Stimulated activated CD8-positive, alpha-beta memory T cell treated with anti-CD3 and anti-CD28 coated beads, Interleukin-7, amount 100 ng/mL, for 48 hours (primary cell): ENCODE results near the gene FGF7.
"Not testable (repeated sequence)": the region's sequence is repeated elsewhere in the genome, so short reads cannot be mapped to it uniquely, and the experiment has no call there.

Experiments used
- DNase-seq, 2 donors: peaks; one replicate each; pipeline ENCODE4 v3.0.0-alpha.2; 2020; ENCODE audit warnings: low read depth in 1 of 2; ENCODE audit errors: extremely low read depth in 1 of 2

Gene FGF7, protein sequence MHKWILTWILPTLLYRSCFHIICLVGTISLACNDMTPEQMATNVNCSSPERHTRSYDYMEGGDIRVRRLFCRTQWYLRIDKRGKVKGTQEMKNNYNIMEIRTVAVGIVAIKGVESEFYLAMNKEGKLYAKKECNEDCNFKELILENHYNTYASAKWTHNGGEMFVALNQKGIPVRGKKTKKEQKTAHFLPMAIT

DNA sequence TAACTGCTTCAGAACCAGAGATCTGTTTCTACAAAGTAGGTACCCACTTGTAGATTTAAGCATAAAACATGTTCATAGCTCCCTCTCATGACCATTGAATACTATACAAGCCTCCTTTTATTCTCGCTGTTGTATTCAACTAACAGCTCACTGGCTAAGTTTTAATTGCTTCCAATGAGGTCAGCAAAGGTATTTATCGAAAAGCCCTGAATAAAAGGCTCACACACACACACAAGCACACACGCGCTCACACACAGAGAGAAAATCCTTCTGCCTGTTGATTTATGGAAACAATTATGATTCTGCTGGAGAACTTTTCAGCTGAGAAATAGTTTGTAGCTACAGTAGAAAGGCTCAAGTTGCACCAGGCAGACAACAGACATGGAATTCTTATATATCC is at the start of gene FGF7:
Gene FGF7, plus strand, starts transcription at position 222 of the 400 bp plus-strand sequence. CDS start 1,056 bp downstream, outside the sequence.
- no peak for DNase-seq

DNA sequence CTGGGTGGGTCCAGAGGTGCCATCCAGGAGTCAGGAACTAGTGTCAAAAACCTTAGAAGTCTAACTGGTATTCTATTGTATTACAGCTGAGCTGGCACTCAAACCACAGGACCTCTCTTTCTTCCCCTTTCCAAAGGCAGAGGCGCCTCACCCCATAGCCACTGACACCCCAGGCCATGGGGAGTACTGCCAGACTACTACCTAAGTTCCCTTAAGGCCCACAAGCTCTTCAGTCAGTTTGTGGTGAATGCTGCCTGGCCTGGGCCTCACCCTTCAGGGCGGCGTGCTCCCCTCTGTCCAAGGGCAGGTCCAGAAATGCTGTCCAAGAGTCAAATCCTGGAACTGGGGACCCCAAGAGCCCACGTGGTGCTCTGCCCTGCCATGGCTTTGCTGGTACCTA is 43.0 kb upstream of the FGF7 start:
- DNase-seq = no peak

DNA sequence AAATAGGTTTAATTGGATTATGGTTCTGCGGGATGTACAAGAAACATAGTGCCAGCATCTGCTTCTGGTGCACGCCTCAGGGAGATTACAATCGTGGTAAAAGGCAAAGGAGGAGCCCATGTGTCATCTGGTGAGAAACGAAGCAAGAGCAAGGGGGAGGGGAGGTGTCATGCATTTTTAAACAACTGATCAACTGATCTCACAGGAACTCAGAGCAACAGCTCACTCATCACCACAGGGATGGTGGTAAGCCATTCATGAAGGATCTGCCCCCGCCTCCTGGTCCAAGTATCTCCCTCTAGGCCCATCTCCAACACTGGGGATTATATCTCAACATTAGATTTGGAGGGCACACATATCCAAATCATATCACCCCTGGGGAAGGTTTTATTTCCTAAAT is 42.1 kb upstream of the FGF7 start:
- DNase-seq = no peak

DNA sequence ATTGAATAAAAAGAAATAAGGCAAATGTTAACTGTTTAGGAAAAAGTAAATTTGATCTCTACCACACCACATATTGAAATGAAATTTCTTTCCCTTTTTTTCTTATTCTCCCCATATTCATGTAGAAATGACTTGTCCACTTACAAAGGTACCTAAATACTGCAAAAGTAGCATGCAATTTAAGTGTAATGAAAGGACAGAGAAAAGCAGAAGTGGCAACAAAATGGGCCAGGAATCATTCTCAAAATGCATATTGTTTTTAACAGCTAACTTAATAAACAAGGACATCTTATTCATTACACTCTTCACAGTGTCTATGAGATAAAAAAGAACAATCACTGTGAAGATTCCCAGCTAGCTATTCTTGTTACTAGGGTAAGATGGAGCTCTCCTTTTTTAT is 40.6 kb upstream of the FGF7 start:
- DNase-seq = no peak

DNA sequence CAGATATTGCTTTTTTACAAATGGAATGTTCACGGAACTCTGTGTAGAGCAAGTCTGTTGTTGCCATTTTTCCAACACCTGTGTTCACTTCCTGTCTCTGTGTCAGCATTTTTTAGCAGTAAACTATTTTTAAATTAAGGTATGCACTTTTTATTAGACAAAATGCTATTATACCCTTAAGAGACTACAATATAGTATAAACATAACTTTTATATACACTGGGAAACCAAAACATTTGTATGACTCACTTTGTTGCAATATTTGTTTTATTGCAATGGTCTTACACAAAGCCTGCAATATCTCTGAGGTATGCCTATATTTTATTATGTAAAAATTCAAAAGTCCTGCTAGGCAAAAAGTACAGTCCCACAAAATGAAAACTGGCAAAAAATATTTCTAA is 39.8 kb upstream of the FGF7 start:
- no peak for DNase-seq

DNA sequence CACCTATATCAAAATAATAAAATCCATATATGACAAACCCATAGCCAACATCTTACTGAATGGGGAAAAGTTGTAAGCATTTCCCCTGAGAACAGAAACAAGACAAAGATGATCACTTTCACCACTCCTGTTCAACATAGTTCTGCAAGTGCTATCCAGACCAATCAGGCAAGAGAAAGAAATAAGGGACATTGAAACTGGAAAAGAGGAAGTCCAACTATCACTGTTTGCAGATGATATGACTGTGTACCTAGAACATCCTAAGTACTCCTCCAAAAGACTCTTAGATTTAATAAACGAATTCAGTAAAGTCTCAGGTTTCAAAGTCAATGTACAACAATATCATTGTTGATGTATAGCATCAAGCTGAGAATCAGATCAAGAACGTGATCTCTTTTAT is 35.6 kb upstream of the FGF7 start:
- no peak for DNase-seq

DNA sequence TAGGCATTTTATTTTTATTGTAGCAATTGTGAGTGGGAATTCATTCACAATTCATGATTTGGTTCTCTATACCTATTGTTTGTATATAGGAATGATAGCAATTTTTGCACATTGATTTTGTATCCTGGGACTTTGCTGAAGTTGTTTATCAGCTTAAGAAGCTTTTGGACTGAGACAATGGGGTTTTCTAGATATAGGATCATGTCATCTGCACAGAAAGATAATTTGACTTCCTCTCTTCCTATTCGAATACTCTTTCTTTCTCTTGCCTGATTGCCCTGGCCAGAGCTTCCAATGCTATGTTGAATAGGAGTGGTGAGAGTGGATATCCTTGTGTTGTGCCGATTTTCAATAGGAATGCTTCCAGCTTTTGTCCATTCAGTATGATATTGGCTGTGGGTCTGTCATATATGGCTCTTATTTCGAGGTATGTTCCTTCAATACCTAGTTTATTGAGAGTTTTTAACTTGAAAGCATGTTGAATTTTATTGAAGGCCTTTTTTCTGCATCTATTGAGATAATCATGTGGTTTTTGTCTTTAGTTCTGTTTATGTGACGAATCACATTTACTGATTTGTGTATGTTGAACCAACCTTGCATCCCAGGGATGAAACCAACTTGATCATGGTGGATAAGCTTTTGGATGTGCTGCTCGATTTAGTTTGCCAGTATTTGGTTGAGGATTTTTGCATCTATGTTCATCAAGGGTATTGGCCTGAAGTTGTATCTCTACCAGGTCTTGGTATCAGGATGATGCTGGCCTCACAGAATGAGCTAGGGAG is 20.3 kb upstream of the FGF7 start:
- DNase-seq = not testable (repeated sequence)

DNA sequence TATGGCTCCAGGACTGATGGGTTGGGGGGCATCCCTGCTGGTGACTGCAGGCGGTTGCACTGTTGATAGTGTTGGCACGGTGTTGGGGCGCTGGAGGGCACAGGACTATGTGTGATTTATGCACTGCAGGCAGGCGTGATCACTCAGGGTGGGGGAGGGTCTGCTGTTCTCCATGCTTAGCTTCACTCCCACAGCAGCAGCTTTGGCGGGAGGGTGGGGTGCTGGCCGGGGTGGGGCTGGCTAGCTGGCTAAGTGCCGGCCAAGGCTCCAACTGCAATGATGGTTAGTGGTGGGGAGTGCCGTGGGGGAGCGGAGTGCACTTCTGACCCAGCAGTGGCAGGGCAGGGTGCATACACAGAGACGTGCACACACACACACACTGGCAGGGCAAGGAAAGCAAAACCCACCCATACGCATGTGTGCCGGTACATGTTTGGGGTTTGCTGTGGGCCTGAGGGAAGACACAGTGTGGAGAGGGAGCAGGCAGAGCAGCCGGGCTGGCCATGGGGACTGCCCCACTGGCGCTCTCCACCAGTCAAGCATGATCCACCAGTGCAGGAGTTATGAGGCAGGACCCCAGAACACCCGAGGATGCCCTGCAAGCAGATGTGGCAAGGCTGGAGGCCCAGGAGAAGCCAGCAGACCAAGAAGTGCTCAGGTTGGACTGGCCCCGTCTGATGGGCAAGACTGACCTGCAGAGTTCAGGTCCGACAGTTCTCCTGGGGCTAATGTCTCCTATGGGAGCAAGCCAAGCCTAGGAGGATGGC is 16.5 kb upstream of the FGF7 start:
- no peak for DNase-seq

DNA sequence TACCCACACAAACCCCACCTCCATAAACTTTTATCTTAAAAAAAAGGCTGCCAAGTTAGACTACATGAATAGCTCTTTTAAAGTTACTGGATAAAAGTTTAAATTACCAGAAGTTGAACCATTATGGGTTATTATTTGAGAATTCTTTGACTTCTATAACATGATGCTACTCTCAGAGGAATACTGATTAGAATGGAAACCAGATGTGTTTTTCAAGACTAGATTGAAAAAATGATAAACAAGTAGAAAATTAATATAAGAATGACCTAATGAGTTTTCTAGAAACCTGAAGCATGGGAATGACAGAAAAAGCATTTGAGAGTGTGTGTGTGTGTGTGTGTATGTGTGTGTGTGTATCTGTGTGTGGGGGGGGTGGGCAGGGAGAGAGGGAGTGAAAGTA is 12.4 kb upstream of the FGF7 start:
- no peak for DNase-seq

DNA sequence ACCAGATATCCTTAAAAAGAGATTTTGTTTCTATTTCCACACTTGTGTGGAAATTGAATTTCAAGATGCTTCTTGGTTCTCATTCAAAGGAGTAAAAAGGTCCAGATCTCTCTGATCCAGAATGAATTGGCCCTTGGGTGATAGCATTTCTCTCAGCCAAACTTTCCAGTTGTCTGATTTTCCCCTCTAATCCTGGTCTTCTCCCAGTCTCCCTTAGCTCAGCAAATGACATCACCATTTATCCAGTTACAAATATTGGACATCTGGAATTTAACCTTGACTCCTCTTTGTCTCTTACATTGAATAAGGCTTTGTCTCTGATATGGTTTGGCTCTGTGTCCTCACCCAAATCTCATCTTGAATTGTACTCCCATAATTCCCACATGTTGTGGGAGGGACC is 10.2 kb upstream of the FGF7 start:
- DNase-seq = no peak

DNA sequence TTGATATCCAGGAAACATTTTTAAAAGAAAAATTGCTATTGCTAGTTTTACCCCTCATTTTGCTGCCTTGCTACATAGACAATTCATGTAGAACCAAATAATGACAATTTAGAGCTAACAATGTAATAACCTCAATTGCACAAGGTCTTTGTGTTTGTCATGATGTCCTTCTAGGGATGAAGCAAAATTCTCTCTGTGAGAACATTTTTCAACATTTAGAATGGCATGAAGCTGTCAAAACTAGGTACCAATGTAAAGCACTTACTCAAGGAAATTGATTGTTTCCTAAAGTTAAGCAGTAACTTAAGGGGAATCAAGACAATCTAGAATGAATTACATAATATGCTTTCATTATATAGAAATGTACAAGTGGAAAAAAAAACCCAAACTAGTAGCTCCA is 7.9 kb upstream of the FGF7 start:
- DNase-seq = no peak

DNA sequence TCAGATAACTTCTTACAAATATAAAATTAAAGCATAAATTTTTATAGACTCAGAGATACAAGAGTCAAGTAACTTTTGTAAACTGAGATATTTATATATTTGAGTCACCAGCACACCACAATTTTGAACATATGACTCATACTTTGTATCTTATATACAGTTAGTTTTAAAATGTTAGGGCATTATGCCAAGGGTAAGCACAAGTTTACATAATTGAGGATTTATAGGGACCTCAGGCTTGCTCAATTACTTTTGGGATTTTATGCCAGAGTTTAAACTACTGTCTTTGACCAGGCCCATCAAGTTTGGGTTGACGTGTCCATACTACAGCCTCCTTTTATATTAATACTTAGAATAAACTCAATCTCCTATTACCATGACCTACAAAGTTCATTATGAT is 7.4 kb upstream of the FGF7 start:
- DNase-seq = no peak

DNA sequence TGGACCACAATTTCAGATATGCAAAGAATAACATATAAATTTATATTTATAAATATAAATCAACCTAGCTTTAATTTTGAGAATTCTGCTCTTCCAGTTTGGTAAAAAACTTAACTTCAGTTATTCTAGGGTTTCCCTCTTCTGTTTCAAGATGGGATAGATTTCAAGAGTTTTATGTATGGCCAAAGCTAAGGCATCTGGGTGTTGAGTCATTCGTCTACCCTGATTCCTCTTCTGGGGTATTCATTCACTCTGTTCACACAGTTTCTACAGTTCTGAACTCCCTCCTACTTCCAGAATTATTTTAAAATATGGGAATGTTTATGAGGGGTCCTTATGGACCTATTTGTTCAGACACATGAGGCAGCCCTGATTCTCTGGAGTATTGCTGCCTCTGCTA is 4.2 kb upstream of the FGF7 start:
- no peak for DNase-seq

DNA sequence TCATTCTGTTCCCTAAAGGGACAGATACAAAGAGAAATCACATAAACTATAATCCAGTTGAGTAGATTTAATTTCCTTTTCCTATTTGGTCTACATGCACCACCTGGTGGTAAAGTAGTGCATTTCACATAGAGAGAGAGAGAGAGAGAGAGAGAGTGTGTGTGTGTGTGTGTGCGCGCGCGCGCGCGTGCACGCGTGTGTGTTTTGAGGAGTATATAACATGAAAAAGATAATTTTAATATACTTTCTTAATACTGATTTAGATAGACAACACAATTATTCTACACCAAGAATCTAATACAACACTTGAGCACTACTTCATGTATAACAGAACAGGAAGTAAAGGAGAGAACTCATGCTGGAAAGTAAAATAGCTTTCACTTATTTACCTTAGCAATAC is 1.1 kb upstream of the FGF7 start:
- DNase-seq = no peak

DNA sequence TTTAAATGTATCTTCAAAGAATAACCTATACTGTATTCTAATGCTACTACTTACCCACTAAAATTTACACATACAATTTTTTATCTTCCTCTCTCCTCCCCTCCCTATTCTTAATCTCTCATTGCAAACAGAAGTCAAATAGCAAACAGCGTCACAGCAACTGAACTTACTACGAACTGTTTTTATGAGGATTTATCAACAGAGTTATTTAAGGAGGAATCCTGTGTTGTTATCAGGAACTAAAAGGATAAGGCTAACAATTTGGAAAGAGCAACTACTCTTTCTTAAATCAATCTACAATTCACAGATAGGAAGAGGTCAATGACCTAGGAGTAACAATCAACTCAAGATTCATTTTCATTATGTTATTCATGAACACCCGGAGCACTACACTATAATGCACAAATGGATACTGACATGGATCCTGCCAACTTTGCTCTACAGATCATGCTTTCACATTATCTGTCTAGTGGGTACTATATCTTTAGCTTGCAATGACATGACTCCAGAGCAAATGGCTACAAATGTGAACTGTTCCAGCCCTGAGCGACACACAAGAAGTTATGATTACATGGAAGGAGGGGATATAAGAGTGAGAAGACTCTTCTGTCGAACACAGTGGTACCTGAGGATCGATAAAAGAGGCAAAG is 984 bp downstream of the FGF7 start:
- no peak for DNase-seq

DNA sequence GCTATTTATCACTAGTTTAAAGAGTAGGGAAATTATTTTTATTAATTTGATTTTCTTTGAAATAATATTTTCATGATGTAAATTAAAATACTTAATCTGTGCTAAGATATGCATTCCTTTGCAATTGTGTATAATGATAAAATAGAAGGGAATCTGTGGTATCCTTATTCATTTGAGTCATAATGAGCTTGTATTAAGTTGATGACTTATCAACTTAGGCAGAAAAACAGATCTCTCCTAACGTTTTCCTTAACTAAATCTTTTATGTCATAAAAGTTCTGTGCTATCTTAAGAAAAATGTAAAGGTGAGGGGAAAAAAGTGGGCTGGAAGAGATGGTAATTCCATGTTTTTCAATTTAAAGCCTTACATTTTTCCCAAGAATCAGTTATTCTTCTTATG is 1.9 kb downstream of the FGF7 start:
- DNase-seq = no peak

DNA sequence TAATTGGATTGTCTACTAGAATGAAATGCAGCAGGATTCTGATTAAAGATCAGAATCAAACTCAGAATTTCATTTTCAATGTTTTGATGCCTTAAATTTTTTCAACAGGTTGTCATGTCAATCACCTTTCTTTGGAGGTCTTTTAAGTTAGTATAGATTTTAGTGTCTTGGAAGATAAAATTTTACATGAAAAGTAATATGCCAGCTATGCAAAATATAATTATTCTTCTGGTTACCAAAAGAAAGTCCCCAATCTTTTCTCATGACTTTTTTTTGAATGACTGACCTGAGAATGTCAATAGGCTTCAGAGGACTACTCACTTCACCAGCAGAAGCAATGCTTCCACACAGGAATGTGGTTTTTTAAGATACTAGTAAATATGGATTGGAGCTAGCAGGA is 4.3 kb downstream of the FGF7 start:
- DNase-seq = no peak

DNA sequence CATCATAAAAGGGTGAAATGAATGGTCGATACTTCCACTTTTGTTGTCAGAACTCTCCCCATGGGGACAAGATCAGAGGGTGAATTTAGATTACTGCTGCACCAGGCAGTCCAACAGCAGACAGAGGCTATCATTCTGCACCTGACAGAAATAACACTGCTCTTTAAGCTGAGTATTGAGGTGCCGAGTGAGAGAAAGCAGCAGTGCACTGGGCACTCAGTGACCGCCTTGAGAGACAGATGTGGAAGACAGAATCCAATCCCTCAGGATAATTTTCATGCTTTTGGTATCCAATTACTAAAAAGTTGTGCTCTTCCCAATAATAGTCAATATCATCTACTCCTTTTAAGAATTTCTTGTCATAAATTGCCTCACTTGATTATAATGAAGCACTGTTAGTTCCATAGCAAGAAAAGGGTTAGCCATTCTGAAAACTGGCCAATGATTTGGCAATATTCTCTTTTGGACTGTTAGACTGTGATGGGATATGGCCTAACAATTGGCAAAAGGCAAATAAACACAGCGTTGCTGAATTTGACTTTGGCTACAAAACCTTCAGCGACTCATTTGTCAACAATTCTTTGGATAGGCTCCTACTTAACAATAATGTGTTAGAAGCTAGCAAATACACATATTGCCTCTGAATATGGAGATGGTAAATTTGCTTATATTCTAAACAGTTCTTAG is 5.5 kb downstream of the FGF7 start:
- no peak for DNase-seq

DNA sequence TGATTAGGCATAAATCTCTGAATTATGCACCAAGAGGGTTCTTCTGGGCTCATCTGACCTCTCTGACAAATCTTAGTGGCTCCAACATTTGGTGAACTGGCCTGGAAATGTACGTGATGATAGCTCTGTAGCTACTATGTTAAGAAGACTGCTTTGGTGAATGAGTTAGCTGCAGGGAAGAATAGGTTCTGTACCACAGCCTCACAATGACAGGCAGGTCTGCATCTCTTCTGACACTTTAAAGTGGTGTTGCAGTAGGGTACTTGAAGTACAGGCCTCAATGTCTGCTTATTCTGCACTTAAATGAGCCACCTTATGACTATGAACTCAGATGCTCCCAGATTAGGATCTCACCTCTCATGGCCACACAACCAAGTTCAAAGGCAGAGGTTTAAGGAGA is 7.0 kb downstream of the FGF7 start:
- DNase-seq = no peak

DNA sequence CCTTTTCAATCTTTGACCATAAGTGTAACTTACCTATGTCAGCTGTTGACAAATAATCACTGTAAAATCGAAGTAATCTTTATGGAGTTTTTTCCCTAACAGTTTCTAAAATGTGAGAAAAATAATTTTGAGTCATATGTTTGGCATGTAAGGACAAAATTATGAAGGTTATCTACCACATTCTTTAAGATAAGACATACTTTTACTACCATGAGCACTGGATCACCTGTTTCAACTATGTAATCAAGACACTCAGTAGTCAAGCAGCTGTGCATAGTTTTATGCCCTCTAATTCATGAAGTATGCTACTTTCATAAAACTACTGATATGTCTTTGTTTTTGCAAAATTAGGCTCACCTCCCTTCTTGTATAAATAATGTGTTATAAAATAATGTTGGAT is 12.1 kb downstream of the FGF7 start:
- DNase-seq = no peak

DNA sequence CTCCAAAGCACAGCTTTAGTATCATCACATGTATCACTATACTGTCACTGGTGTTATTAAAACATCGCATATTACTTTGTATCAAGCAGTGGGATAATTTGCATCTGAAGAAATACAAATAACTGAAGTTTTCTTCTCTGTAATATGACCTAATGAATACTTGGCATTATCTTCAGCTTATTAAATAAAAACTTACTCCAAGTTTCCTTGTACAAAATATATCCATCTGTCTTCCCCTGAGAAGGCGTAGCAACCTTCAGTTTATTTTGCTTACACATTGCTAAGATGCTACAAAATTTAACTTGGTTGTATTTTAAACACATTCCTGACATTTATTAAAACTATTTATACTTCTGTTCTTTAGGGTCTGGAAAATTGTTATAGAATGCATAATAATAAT is 13.7 kb downstream of the FGF7 start:
- DNase-seq = no peak
